ENCODE data around the gene NRIP2. TPM values are rescaled to one million over a fixed set of nuclear protein-coding genes. Genes with fewer than 3 reads are reported as not detected.

Gene NRIP2
- total and polyA plus RNA-seq, 2 experiments from 2014 or later = 0.46 TPM; not detected in 1

- Histone ChIP-seq H3K4me3 (no peak overlapping the region), H4K20me1 (ENCODE audit: insufficient read depth) (no peaks in the 10 kb centered on the region), H3F3A (ENCODE audit: insufficient read depth) (no peaks in the 10 kb centered on the region), H3K27ac (no peak overlapping the region), H3K79me2 (ENCODE audit: insufficient read depth) (peaks cover 24% of the 10 kb centered on the region), H3K27me3 (replicated peaks; ENCODE audit: insufficient read depth) (no peaks in the 10 kb centered on the region), H3K9me2 (ENCODE audit: insufficient read depth) (no peaks in the 10 kb centered on the region), H2AFZ (no peak overlapping the region), H3K36me3 (ENCODE audit: low read depth) (peaks cover 5% of the 10 kb centered on the region; the same call in 1 of the 2 replicates), H3K9ac (no peak overlapping the region), H3K4me2 (ENCODE audit: unreplicated experiment) (no peak overlapping the region), H3K4me1 (ENCODE audit: insufficient read depth) (no peaks in the 10 kb centered on the region), H3K9me3 (ENCODE audit: low read depth) (no peaks in the 10 kb centered on the region)
- in situ Hi-C loops (cut with MboI) = no loop called here
- no peak for DNase-seq
- 95 to 97% methylated on average over 15 of the region's 15 CpGs for WGBS, 2 experiments (ENCODE audit: low coverage in 1 of 2, low lambda C conversion rate in 2 of 2, missing lambda C conversion rate in 2 of 2)
- no peak for TF ChIP-seq EZH2phosphoT487 (IDR thresholded peaks at IDR 0.05; ENCODE audit: insufficient read depth, low read depth)
- no peak for TF ChIP-seq EZH2 (IDR thresholded peaks at IDR 0.05; ENCODE audit: insufficient read depth, poor library complexity, severe bottlenecking)
Measured at GRCh38 chr12:2819810-2820209, 15.0 kb downstream of the NRIP2 start.

- Histone ChIP-seq H2AFZ (peak overlapping the region; percentile 87), H3K27me3 (replicated peaks; ENCODE audit: insufficient read depth) (no peaks in the 10 kb centered on the region), H3K9ac (peak overlapping the region; percentile 97), H3F3A (ENCODE audit: insufficient read depth) (peaks cover 7% of the 10 kb centered on the region), H3K4me2 (ENCODE audit: unreplicated experiment) (peak overlapping the region; percentile 96), H3K4me3 (peak overlapping the region; percentile 92), H3K79me2 (ENCODE audit: insufficient read depth) (peaks cover 42% of the 10 kb centered on the region), H3K9me2 (ENCODE audit: insufficient read depth) (no peaks in the 10 kb centered on the region), H4K20me1 (ENCODE audit: insufficient read depth) (no peaks in the 10 kb centered on the region), H3K27ac (peak overlapping the region; percentile 94), H3K36me3 (ENCODE audit: low read depth) (no peaks in the 10 kb centered on the region; the same call in 1 of the 2 replicates), H3K4me1 (ENCODE audit: insufficient read depth) (peaks cover 8% of the 10 kb centered on the region), H3K9me3 (ENCODE audit: low read depth) (no peaks in the 10 kb centered on the region)
- DNase-seq = peak; percentile 91
- TF ChIP-seq EZH2 (IDR thresholded peaks at IDR 0.05; ENCODE audit: insufficient read depth, poor library complexity, severe bottlenecking) (no peak), EZH2phosphoT487 (IDR thresholded peaks at IDR 0.05; ENCODE audit: insufficient read depth, low read depth) (no peak)
- in situ Hi-C loops (cut with MboI) = no loop called here
- 11 to 13% methylated on average over 10 of the region's 10 CpGs for WGBS, 2 experiments (ENCODE audit: low coverage in 1 of 2, low lambda C conversion rate in 2 of 2, missing lambda C conversion rate in 2 of 2)
Measured at GRCh38 chr12:2813214-2814185, 21.3 kb downstream of the NRIP2 start.

GRCh38 chr12:2812290-2813213, 22.3 kb downstream of the NRIP2 start, which contains the start of gene ITFG2:
Gene ITFG2 (plus strand): TSS chr12:2812668. CDS start chr12:2812761, 93 bp downstream.
- H3K27ac ChIP-seq = peak within 1 kb of the TSS; percentile 94
- H3K9me3 ChIP-seq (ENCODE audit: low read depth) = no peaks in the 10 kb centered on the region
- WGBS, 2 experiments (ENCODE audit: low coverage in 1 of 2, low lambda C conversion rate in 2 of 2, missing lambda C conversion rate in 2 of 2) = 1% methylated on average over 48 of the region's 48 CpGs
- H3K9ac ChIP-seq = peak within 1 kb of the TSS; percentile 97
- H2AFZ ChIP-seq = peak within 1 kb of the TSS; percentile 87
- no peaks in the 10 kb centered on the region for H3K9me2 ChIP-seq (ENCODE audit: insufficient read depth)
- H3K79me2 ChIP-seq (ENCODE audit: insufficient read depth) = peaks cover 42% of the 10 kb centered on the region
- no peaks in the 10 kb centered on the region for H3K27me3 ChIP-seq (replicated peaks; ENCODE audit: insufficient read depth)
- peaks cover 8% of the 10 kb centered on the region for H3K4me1 ChIP-seq (ENCODE audit: insufficient read depth)
- H3F3A ChIP-seq (ENCODE audit: insufficient read depth) = peaks cover 7% of the 10 kb centered on the region
- H3K4me3 ChIP-seq = peak within 1 kb of the TSS; percentile 92
- no peaks in the 10 kb centered on the region for H3K36me3 ChIP-seq (ENCODE audit: low read depth)
- in situ Hi-C loops (cut with MboI) = no loop called here
- TF ChIP-seq EZH2 (IDR thresholded peaks at IDR 0.05; ENCODE audit: insufficient read depth, poor library complexity, severe bottlenecking) (no peak), EZH2phosphoT487 (IDR thresholded peaks at IDR 0.05; ENCODE audit: insufficient read depth, low read depth) (no peak)
- peak; percentile 99 for DNase-seq
- peak within 1 kb of the TSS; percentile 96 for H3K4me2 ChIP-seq (ENCODE audit: unreplicated experiment)
- H4K20me1 ChIP-seq (ENCODE audit: insufficient read depth) = no peaks in the 10 kb centered on the region

- TF ChIP-seq EZH2phosphoT487 (IDR thresholded peaks at IDR 0.05; ENCODE audit: insufficient read depth, low read depth) = no peak
- no peak for TF ChIP-seq EZH2 (IDR thresholded peaks at IDR 0.05; ENCODE audit: insufficient read depth, poor library complexity, severe bottlenecking)
- 80% methylated on average over 5 of the region's 5 CpGs for WGBS, 2 experiments (ENCODE audit: low coverage in 1 of 2, low lambda C conversion rate in 2 of 2, missing lambda C conversion rate in 2 of 2)
- no peaks in the 10 kb centered on the region for H3K36me3 ChIP-seq (ENCODE audit: low read depth)
- DNase-seq = no peak
- H3K4me3 ChIP-seq = peak overlapping the region; percentile 92
- in situ Hi-C loops (cut with MboI) = no loop called here
- peak overlapping the region; percentile 87 for H2AFZ ChIP-seq
- H3K9me3 ChIP-seq (ENCODE audit: low read depth) = no peaks in the 10 kb centered on the region
- 0 out of 2 replicates have a peak overlapping the region, but pooled peaks have one; percentile 94 for H3K27ac ChIP-seq
- peaks cover 35% of the 10 kb centered on the region for H3K79me2 ChIP-seq (ENCODE audit: insufficient read depth)
- peaks cover 7% of the 10 kb centered on the region for H3F3A ChIP-seq (ENCODE audit: insufficient read depth)
- peak overlapping the region; percentile 95 for H3K4me2 ChIP-seq (ENCODE audit: unreplicated experiment)
- no peaks in the 10 kb centered on the region for H4K20me1 ChIP-seq (ENCODE audit: insufficient read depth)
- peak overlapping the region; percentile 97 for H3K9ac ChIP-seq
- H3K27me3 ChIP-seq (replicated peaks; ENCODE audit: insufficient read depth) = no peaks in the 10 kb centered on the region
- H3K4me1 ChIP-seq (ENCODE audit: insufficient read depth) = peaks cover 8% of the 10 kb centered on the region
- H3K9me2 ChIP-seq (ENCODE audit: insufficient read depth) = no peaks in the 10 kb centered on the region
Measured at GRCh38 chr12:2811801-2812200, 23.0 kb downstream of the NRIP2 start.

Data from GM23248 (cell line).